Dermis microvascular lymphatic vessel endothelial cell (primary cell): ENCODE measurements around the gene ISCA2. TPM values are rescaled to one million over a fixed set of nuclear protein-coding genes. Genes with fewer than 3 reads are reported as not detected.

ENCODE experiments used
- DNase-seq, 2 donors: peaks; one replicate each; pipeline versions ENCODE4 v3.0.0 to v3.0.0-alpha.2; 2010; ENCODE audit warnings: low read depth in 2 of 2
- total RNA-seq: library from RNA; depleted of rRNA; stranded (reverse); fragments of >200 nt; gene quantifications from 2 replicates; pipeline ENCODE4 v1.2.1, GENCODE V29; 2014

ISCA2 gene
- total RNA-seq, 1 donor from 2014 or later = 11.6 TPM

DNA sequence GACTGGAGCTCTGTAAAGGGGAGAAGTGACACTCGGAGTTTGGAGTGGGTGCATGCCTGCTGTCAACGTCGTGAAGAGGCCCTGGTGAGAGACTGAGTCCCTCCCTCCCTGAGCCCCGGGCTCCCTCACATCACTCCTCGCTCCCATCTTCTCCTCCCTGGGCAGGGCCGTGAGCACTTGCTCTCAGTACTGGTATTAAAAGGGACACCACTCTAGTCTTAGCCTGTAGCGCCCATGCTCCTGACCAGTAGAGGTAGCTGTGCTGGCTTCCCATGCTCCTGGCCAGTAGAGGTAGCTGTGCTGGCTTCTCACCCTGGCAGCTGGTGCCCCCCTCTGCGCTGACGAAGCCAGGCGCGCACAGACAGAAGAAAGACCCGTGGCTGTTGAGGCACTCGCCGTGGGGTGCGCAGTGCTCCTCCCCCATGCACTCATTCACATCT, 14.7 kb downstream of the ISCA2 start:
- peak in 1 of 2 donors; percentile 19 for DNase-seq

DNA sequence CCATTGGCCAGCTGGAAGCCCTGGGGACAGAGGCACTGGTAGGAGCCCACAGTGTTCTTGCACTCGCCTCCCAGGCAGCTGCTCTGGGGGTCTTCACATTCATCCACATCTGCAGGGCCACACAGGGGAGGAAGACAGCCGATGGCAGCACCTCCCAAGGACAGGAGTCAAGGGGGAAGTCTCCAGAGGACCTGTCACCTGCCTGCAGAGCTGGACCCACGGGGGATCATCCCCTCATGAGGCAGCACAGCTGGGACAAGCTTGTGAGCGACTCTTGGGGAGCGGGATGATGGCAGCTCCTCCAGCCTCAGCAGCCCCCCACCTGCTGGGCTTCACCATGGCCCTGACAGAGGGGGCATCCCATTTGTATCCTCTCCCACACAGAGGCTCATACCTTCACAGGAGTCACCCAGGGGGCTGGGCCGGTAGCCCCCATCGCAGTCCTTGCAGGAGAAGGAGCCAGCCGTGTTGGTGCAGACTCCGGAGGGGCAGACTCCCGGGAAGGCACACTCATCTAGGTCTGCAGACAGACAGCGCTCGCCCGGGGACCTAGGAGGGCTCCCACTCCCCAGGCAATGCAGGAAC, 15.4 kb downstream of the ISCA2 start:
- DNase-seq = no peak

DNA sequence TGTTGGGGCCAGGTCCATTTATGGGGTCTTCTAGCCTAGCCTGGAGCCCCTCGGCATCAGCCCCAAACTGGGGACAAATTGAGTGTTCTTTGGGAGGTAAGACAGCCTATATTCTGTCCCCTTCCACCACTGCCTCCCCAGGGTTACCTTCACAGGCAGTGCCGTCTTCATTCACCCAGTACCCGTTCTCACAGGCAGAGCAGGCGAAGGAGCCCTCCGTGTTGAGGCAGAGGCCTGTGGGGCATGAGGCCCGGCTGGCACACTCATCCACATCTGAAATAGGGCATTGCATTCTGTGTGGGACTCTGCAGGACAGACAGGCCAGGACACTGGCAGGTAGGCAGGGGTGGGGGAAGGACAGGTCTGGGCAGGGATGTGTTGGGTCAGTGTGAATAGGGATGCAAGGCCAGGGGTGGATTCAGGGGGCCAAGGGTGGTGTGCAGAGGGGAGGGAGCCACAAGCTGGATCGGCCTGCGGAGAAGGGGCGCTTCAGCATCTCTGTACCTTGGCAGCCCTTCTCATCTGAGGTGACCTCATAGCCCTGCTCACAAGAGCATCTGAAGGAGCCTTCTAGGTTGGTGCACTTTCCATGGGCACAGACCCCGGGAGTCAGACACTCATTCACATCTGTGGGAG, 16.1 kb downstream of the ISCA2 start:
- DNase-seq = no peak

DNA sequence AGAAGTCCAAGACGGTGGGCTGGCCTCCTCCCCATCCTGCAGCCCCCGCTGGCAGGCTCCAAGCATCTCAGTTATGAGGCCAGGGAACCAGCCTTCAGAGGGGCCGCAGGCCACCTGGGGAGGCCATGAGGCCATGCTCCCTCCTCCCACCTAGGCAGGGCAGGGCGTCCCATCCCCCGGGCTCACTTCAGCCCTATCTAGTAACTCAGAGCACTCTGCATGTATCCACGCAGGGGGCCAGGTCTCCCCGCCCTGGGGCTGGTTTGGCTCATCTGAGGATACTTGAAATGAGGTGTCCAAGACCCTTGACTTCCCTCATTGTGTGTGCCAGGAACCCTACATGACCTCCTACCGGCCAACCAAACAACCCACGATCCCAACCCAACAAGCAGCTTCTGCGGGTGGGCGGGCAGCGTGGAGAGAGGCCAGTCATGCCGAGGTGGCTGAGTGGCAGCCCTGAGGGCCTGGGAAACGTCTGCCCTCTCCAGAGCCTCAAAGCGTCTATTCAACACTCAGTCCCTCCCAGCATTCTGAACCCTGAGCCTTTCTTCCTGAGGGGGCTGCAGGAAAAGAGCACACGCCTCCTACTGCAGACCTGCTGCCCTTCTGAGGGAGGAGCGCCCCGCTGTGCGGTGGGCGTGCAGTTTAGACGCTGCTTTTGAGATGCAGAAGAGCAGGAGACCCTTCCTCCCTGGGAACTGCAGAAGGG, 16.8 kb downstream of the ISCA2 start:
- no peak for DNase-seq

DNA sequence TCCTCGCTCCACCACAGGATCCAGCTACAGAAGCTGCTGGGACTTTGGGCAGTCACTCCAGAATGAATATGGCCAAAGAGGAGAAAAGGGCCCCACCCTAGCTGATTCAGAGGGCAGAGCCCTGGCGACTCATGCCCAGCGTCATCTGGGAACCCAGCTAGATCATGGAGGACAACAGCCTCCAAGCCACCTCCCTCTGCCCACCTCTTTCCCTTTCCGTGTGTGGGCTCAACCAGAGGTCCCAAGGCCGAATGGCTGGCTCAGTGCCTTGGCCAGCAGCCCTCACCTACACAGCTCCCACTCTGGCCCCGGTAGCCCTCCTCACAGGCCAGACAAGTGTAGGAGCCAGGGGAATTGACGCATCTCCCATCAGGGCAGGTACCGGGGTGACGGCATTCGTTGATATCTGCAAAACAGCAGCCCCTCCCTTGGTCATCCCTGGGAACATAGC, 17.4 kb downstream of the ISCA2 start:
- peak in 1 of 2 donors; percentile 32 for DNase-seq

DNA sequence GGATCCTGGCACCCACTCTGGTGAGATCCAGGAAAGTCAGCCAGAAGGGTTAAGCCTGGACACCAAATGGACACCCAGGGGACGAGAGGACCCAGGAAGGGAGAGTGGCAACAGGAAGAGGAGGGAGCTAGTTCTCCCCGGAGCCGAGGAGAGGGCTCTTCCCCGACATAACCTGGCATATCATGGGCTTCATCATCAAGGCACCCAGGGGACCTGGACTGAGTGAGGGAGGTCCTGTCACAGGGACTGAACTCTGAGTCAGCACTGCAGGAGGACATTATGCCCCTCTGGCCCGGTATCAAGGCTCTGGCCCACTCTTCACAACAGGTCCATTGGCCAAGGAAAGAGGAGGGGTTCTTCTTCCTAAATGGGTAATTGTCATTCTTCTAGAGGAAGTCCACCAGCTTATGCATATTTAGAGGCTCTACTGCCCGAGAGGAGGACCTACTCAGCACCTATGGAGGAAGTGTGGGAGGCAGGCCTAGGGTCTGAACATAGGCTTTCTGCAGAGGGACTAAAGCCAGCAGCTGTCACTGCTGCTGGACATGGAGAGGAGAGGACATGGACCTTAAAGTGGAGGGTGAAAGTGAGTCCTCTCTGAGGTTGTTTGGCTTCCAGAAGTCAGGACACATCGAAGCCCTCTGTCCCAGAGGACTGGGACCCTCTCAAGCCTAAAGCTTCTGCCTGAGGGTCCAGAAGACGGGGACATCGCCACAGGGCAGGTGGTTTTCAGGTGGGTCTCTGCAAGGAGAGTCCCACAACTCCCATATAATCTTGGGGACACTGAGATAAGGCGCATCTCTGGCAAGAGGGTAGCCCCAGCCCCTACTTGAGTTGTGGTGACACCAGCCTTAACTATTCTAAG, 18.6 kb downstream of the ISCA2 start:
- no peak for DNase-seq

DNA sequence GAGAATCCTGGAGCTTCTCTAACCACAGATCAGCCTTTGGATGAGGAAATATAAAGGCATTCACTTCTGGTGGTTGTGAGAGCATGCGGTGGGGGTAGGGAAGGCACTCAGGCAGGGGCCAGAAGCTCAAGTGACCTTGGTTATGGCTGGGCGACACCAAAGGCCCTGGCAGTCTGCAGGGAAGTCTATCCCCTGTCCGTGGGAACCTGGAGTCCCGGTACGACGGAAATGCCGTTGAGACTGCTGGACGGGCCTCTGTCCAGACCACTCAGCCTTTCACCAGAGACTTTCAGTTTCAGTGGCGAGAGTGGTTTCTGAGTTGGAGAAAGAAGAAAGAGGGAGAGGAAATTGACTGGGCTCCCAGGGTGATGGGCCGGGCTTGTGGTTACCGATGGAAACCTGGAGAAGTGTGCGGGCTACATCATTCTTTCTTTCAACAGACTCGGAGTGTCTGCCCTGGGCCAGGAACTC, 20.9 kb downstream of the ISCA2 start:
- no peak for DNase-seq

DNA sequence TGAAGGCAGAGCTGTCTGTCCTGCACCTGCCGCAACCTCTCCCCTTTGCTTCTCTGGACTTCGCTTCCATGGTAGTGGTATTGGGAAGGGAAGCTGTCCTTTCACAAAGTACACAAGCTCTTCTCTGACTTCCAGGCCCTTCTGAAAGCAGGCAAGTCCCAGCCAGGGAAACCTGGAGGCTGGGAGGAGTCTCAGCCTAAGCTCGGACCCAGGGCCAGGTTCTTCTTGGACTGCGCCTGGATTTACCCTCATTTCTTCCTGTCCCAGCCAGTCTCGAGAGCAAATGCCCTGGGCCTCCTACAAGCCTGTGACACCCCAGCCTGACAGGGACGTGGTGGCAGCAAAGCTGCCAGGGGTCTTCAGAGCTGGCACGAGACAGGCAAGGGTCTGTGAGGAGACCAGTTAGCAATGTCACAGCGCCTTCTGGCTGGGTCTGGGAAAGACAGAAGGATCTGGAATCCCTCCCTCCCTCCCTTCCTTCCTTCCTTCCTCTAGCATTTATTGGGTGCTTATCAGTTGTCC, 22.4 kb downstream of the ISCA2 start:
- no peak for DNase-seq

DNA sequence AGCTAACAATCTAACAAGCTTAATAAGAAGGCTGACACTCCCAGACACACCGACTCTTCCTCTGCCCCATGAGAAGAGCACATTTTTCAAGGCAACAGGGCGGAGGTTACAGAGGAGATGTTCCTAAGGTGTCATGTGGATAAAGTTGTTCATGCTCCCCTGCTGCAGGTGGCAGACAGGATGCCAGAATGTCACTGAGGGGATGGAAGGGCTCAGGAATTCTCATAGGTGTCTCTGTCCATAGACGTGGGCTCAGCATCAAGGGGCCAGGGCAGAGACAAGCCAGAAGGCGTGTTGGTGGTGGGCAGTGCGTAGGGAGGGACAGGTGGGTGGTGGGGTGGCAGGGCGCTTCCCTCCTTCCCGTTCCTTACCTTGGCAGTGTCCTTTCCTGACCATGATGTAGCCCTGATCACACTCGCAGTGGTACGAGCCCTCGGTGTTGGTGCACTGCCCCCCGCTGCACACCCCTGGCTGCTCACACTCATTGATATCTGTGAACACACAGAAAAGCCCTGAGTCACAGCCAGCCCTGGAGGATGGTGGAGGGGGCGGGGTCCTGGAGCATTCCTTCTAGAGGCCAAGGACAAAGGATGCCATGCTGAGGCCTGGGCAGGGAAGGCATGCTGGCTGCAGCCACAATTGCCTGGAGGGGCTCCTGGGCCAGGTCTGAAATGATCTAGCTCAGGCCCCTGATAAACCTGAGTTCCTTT, 23.0 kb downstream of the ISCA2 start:
- no peak for DNase-seq

DNA sequence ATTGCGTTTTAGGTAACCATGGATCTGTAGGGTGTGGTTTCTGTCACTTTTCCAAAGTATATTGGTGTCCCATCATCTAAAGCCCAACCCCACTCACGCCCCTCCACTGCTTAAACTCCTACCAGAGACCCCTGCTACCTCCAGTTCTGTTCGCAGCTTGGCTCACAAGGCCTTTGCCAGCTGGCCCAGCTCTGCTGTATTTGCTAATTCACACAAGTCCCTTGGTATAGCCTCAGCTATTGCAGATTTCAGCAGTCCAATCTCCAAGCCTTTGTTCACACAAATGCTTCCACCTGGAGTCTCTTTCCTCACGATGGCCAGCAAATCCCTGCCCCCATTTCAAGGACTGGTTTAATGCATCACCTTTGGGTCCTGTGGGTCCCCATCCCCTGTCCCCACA, 24.2 kb downstream of the ISCA2 start:
- no peak for DNase-seq

DNA sequence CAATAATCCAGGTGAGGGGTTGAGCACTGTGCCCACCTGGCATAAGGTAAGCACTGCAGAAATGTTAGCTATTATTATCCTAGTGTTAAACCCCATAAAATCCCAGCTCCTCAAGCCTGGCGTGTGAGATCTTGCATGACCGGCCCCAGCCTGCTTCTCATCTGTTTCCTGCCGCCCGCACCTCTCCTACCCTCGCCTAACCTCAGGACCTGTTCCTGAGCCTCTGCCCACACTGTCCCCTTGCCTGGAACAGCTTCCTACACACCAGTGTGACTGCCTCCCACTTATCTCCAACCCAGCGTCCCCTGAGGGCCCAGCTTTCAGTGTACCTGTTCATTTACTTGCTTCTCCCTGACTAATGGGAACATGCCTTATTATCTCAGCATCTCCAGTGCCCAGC, 24.7 kb downstream of the ISCA2 start:
- DNase-seq = no peak

DNA sequence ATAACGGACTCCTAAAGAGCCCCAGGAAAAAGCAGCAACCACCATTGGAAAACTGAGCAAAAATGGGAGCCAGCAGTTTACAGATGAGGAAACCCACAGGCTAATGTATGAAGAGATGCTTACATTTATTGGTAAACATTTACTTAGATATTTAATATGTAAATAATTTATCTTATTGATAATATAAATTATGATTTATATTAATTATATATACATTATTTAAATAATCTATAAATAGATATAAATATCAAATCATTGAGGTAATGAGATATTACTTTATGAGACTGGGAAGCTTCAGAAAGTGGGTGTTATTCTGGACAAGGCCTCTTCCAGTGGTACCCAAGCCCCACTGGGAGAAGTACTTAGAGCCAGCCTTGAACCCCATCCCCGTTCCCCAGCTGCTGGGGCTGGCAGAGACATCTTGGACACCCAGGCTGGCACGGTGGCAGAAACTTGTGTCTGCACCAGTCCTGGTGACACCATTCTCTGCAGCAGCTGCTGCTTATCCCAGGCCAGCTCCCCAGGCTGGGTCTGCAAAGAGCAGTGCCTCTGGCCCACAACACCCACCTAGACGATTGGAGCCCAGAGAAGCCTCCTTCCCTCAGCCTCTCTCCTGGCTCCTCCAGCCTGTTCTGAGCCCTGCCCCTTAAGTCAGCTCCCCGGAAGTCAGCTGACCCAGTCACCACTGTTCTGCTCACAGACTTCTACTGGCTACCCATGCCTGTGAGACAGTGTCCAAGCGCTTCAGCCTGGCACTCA, 25.9 kb downstream of the ISCA2 start:
- no peak for DNase-seq

DNA sequence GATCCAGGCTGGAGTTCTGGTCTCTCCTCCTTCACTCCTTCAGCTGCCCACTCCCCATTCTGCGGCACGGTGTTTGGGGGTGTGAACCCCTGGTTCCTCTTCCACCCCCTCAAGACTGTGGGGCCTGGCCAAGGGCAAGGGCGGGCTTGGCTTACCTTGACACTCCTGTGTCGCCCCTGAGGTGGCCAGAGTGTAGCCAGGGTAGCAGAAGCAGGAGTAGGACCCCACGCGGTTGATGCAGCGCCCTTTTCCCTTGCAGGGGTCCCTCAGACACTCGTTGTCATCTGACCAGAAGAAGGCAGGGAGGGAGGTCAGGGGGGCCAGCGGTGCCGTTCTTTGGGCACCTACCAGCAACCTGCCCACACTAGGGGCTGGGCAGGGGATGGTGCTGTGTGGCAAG, 28.2 kb downstream of the ISCA2 start:
- DNase-seq = no peak

DNA sequence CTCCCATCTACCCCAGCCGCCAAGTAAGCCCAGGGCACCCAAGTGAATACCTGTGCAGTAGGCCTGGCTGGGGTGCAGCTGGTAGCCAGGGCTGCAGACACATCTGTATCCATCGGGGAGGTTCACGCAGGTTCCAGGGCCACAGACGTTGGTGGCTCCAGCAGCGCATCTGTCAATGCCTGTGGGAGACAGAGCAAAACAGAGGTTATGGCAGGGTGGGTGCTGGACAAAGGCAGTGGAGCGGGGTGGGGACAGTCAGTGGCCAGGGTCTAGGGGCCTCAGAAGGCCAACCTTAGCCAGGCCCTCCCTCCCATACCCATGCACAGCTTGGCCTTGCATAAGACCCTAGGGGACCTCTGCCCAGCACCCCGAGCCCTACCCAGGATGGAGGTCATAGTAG, 29.2 kb downstream of the ISCA2 start:
- DNase-seq = no peak

DNA sequence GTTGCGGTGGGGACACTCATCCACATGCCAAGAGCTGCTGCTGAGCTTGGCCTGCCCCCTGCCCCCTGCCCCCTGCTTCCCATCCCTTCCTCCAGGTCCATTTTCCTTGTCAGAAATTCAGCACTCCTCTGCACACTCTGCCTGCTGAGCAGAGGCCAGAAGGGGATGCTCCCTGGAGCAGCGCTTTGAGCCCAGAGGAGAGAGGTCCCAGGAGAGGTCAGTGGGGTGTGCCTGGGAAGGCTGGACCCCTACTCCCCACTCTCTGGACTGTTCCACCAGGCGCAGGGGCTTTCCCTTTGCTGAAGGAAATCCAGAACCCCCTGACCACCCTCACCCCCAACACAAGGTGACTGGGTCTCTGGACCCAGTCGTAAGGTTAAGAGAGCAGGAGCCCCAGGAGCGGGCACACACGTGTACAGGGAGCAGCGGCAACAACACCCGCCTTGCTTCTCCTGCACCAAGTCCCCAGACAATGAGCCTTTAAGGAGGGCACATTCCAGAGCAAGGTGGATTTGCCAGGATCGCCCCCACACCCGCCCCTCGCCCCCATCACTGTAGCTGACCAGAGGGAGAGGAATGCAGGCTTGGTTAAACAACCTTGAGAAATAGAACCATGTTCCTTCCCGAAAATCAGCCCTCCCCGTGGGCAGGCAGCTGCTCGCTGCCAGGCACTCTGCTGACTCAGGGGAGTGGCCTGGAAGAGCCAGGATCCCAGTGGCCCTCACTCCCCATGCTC, 30.7 kb downstream of the ISCA2 start:
- DNase-seq = no peak

DNA sequence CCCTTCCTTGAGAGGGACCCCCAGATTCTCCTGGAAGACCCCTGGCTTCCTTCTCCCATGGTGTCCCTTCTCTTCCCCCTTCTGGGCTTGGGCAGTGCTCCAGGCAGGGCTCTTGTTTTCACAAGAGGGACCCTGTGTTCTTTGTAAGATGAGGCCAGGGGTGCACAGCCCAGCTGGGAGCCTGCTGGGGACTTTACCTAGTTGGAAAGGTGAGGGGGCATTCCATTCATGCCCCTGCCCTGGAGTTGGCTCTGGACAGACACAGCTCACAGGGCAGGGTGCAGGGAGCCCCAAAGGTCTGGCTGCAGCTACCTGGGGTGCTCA, 31.2 kb downstream of the ISCA2 start:
- DNase-seq = no peak

DNA sequence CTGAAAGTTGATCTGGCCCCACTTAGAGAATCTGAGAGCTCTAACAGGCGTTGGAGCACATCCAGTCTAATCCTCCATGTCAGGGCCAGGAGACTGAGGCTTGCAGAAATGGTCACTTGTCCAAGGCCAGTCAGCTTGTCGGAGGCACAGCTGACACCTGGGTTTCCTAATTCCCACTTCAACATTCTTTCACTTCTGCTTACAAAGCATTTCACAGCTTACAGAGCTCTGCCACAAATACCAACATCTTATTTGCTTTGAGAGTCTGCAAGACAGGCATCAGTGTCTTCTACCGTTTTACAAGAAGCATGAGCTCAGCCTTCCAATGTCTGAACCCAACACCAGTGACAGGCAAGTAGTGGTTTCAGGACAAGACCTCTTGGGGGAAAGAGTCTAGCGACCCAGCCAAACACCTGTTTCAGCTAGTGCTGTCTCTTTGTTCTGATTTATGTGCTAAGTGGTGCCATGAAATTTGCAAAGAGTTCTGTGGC, 31.8 kb downstream of the ISCA2 start:
- DNase-seq = no peak

DNA sequence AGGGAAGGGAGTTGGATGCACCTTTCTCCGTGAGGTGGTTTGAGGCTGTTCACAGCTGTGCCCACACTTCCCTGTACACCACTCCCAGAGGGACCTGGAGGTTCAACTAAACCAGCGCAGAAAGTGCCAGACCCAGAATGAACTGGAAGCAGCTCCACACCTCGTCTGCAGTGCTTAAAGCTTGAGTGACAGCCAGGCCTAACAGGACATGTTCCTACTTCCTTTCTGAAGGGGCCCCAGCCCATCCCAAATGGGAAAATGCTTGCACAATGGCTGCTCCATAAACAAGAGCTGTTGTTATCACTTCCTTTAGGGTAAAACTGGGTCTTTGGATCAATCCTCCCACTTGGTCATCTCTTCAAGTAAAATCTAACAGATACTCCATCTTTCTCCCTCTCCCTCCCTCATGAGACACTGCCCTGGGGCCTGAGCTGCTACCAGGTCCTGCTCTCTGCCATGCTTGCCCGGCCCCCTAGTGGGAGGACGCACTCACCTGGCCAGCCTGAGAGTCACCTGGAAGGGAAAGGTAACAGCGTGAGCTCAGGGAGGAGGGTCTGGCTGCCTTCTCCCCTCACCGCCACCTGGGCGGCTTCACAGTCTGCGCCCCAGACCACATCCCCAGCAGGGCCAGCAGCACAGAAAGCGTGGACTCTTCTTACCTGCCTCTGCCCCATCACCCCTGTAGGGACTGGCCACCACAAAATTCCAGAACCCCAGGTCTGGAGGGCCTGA, 33.5 kb downstream of the ISCA2 start:
- no peak for DNase-seq
